Body of pancreas (tissue), 4 donors: Measurements from ENCODE around the gene TFDP2.

Experiments
- POLR2A ChIP-seq, 3 donors: fragments of 450-650 bp; IDR thresholded peaks; one replicate each; pipeline ENCODE4 v1.6.1; 2016; ENCODE audit warnings: antibody characterized with exemption in 3 of 3, mild to moderate bottlenecking in 2 of 3
- TF ChIP-seq, protein P1 (sequence below), 7 experiments: fragments of 450-650 bp in 4 of 7; fragments of 200-600 bp in 3 of 7; sonication (generic) in 3 of 7; IDR thresholded peaks; one replicate each; pipeline ENCODE4 v1.5.1; 2016 to 2019; ENCODE audit warnings: antibody characterized with exemption in 7 of 7

DNA sequence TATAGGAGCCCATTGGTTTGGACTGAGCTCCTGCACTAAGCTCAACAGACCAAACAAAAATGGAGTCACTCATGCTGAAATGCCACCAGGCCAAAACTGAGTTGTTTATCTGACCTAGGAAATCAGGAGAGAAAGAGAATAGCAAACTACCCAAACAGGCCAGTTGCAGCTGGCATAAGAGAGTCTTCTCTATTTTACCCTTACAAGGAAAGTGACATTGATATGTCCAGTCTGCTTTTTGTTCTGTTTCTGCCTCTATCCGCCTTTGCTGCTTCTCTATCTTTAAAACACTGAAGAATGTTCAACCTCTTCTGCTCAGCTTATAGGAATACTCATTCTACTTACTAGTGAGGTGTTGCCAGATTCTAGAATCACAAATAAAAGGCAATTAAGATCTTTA is 177.8 kb downstream of the TFDP2 start:
- no peak for TF ChIP-seq POLR2A (IDR thresholded peaks at IDR 0.05)
- TF ChIP-seq, protein P1, sequence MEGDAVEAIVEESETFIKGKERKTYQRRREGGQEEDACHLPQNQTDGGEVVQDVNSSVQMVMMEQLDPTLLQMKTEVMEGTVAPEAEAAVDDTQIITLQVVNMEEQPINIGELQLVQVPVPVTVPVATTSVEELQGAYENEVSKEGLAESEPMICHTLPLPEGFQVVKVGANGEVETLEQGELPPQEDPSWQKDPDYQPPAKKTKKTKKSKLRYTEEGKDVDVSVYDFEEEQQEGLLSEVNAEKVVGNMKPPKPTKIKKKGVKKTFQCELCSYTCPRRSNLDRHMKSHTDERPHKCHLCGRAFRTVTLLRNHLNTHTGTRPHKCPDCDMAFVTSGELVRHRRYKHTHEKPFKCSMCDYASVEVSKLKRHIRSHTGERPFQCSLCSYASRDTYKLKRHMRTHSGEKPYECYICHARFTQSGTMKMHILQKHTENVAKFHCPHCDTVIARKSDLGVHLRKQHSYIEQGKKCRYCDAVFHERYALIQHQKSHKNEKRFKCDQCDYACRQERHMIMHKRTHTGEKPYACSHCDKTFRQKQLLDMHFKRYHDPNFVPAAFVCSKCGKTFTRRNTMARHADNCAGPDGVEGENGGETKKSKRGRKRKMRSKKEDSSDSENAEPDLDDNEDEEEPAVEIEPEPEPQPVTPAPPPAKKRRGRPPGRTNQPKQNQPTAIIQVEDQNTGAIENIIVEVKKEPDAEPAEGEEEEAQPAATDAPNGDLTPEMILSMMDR (IDR thresholded peaks at IDR 0.05): no peak
